NCI-H524 (cell line): ENCODE results near the gene RNF26.

Experiments used
- DNase-seq, 2 experiments: peaks; one replicate each; lab custom pipeline; 2025; lab: John Stamatoyannopoulos, UW

The RNF26 gene

DNA sequence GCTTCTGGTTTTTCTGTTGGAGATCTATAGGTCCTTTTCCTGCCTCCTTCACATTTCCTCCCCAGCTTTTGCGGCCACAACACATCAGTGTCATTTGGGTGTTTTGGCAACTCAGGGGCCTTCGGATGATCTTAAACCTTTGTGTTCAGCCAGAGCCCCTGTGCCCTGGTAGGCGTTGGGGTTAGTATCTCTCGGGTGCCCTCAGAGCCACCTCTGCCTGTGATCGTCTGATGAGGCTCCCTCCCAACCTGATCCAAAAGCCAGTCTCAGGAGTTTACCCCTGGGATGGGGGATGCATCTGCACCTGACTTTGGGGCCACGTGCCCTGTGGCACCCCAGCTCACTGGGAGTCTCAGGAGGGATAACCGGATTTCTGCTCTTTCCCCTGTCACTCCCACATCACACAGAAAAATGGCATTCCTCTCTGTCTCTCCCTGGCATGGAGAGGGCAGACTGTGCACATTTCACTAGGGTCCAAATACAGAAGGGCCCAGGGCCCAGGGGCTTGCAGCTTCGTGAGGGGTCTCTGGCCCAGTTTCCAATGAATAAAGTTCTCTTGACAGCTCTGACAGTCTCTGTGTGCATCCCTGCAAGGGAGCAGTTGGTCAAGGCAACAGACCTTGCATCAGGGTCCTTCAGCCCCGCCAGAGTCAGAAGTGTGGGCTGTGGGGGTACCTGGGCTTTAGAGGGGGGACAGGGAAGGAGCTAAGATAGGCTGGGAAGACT is 2.6 kb downstream of the RNF26 start:
- no peak for DNase-seq

DNA sequence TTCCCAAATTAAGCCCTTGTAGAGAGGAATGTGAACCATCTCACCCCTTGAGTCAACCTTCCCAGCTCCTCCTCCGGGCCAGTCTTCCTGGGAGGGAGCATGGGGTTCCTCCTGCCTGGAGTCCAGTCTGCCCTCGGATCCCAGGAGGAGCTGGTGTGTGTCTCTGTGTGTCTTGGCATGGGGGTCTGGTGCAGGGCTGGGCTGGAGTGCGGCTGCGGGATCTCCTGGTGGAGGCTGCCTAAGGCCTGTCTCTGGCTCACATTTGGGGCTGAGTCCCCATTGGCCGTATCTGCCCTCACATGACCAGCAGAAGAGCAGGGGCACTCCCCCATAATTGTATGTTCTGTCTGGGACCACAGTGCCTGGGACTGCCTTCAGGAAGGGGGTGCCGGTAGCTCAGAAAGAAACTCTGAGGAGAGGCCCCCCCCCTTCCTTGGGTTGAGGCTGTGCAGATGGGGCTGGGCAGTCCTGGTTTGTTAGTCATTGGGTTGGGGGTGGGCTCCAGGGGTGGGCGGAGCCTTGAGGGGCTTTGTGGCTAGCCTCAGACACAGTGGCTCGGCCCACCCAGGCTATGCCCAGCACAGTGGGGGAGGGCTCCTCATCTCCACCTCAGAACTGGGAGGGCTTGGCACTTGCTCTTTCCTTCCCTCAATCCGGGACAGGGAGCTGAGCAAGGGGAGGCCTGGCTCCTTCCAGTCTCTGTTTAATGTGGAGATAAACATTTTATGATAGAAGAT is 3.4 kb downstream of the RNF26 start:
- DNase-seq: peak in 1 of 2 experiments; percentile 31

DNA sequence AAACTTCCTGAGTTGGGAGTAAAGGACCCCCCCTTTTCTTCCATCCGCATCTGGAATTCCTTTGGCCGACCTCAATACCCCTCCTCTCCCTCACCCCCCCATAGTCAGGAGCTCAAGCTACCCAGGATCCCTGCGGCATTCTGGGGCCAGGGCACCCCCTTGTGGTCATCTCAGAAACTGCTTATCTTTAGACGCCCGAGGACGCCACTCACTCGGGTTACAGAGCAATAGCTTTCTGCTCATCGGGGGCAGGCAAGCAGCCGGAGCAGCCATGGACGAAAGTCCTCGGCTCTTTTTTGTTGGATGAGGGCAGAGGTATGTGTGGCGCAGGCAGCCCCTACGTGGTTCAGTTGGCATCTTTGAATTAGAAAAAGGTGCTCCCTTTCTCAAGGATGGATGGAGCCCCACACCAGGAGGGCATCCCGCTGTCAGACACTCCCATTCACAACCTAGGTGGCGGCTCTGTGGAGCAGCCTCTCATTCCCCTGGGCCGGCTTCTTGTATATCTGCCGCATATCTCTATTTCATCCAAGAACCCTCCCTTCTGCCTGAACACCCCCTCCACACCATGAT is 4.1 kb downstream of the RNF26 start:
- peak; percentile 13 to 71 for DNase-seq

DNA sequence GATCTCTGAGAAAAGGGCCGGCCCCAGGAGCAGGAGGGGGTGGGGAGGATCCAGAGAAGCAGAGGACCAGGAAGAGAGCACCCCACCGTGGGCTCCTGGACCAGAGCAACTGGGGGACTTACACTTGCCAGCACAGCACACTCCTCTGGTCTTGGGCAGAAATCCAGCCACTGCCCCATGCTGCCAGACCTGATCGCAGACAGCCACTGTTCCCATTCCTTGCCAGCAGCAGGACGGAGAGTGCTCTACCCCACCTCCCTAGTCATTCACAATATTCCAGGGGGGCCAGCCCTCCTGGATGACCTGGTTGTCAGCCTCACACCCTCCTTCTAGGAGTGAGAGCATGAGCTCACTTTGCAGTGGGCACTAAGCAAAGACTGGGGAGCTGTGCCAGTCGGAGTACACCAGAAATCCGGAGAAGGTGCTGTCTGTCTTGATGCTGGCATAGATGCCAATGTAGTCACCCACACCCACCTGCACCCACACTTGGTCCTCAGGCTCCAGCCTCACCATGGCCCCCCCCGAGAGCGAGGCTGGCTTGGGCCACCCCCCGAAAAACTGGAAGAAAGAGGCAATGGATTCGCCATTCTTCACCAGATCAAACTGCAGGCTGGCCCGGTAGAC is 4.8 kb downstream of the RNF26 start:
- DNase-seq: no peak

DNA sequence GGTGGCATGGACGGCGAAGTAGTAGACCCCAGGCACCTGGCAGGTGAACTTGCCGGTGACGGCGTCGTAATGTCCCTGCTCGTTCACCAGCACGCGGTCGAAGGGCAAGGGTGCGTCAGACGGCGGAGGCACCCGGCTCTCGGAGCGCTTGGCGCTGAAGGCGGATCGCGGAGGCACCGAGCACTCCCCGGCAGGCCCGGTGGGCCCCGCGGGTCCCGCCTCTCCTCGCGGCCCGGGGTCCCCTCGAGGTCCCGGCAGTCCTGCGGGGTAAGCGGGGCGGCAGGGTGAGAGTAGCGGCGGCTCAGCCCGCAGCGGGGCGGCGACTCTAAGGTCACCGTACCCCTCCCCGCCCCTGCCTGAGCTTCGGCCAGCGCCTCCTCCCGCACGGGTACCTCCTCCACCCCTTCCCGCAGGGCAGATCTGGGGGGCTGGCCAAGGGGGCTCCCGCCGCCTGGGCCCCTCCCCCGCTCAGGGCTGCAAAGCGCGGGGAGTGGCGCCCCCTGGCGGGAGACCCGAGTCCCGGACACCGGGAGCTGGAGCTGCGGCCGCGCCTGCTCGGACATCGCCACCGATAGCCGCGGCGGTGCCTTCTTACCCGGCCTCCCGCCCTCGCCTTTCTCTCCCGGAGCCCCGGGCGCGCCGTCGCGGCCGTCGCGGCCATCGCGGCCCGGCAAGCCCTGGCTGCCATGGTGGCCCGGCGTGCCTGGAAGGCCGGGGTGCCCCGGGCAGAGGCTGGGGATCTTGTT is 5.4 kb downstream of the RNF26 start:
- DNase-seq: peak in 1 of 2 experiments; percentile 11

DNA sequence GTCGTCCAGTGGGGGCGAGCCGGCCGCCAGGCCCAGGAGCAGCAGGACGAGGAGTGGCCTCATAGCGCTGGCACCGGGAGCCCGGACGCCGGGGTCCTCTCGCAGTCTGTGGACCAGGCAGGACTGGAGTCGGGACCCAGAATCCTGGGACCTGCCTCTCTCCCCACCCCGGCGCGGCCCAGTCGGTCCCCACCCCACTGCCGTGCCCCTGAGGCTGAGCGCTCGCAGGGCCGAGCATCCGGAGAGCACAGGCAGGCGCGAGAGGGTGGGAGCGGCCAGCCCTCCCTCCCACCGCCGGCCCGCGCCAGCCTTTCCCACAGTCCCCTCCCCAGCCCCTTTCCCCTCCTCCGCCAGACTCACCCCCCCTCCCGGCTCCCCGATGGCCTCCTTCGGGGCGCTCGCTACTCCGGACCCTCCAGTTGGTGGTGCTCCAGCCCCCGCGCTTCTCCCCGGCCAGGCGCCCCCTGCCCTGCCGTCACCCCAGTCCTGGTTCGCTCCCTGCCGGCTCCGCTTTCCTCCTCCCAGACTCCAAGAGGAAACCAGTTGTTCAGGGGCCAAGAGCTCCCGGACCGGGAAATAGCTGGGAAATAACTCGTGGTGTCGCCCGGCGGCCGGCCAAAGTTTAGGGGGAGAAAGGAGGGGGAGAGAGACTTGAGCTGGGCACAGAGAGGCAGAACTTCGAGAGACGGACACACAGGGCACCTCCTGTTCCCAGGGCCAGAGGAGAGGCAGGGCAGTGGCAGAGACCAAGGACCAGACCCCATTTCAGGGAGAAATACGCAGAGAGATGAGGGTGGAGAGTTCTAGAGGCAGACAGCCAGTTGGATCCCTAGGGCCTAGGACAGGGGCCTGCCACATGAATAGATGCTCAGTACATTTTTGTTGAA is 6.3 kb downstream of the RNF26 start, which contains the start of gene C1QTNF5:
C1QTNF5 (minus strand) TSS at position 549 of the 887 bp plus-strand sequence; CDS start at position 63, 486 bp downstream.
- no peak for DNase-seq

DNA sequence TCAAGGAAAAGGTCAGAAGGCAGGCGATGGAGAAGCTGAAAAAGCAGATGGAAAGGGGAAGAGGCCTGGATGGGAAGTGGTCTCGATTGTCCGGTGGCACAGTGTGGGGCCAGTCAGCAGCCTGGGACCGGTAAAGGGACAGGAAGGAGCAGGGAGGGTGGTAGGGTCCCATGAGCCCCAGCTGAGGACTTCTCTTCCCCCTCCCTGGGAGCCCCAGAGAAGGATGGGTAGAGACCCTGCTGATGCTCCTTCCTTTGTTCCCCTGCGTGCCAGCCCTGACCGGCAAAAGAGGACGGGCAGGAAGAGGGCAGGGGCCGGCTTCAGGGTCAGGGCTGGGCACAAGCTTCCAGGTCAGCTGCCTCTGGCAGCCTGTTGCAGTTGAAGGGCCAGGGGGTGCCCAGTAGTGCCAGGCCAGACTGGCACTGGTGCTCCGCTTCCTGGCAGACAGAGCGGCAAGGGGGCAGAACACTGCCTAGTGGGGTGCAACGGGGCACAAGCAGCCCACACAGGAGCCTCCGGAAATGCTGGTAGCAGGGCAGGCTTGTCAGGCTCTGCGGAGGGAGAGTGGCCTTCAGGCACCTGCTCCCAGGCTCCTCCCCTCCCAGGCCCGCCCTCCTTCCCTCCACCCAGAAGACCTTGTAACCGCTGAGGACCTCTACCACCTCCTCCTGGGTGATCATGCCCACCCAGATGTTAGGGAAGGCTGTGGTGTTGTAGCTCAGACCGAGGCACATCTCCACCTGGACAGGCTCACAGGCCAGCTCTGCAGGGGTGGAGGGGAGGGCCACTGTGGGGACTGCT is 7.1 kb downstream of the RNF26 start:
- DNase-seq: no peak

DNA sequence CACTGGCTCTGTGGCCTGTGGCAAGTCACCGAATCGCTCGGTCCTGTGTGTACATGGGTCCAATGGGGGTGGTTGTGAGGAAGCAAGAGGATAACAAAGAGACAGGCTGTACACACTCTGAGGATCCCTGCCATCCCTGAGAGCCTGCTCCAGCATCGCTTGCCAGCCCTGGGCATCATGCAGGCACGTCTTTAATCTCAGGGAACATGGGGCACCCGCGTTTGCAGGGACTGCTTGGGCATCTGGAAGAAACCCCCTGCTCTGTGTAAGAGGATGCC is 7.6 kb downstream of the RNF26 start:
- DNase-seq: no peak

DNA sequence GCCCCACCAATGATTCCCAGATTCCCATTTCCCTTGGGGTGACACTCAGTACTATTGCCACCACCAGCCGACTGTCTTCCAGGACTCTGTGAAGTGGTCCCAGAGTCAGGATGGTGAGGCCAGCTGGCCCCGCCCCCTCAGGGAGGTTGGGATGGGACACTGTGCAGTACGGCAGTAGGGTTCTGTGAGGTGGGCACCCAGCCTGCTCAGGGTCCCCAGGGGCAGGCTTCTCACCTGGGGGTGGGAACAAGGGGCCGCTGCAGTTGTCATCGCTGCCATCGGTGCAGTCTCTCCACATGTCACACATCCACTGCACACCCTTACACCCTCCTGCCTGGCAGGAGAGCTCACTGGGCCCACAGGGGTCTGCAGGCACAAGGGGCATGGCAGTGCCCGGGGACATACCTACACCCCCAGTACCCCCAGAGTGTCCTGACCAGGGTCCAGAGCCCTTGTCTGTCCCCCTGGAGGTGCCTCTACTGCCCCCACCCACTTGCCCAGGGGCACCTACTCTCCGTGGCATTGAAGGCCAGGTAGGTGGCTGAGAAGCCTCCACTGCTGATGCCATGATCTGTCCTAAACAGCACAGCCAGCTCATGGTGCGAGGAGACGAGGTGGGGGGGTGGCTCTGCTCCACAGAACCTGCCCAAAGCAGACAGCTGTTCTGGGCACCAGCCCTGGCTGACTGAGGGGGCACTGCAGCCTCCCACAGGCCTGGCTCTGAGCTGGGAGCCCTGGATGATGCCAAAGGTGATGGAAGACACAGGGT is 8.2 kb downstream of the RNF26 start:
- no peak for DNase-seq

DNA sequence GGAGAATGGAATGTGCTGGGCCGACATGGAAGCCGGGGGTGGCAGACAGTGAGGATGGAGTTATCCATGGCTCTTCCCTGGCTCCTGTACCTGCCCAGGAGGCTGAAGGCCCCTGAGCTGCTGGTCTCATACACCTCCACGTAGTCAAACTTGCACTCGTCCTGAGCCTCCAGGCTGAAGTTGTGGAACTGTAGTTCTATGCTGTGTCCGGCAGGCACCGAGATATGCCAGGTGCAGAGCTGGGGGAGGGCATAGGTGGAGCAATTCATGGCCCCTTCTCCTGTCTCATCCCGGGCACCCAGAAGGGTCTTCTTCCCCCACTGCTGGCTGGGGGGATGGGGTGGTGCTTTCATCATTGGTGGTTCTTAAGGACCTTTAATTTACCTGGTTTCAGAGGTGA is 9.4 kb downstream of the RNF26 start:
- DNase-seq: no peak

DNA sequence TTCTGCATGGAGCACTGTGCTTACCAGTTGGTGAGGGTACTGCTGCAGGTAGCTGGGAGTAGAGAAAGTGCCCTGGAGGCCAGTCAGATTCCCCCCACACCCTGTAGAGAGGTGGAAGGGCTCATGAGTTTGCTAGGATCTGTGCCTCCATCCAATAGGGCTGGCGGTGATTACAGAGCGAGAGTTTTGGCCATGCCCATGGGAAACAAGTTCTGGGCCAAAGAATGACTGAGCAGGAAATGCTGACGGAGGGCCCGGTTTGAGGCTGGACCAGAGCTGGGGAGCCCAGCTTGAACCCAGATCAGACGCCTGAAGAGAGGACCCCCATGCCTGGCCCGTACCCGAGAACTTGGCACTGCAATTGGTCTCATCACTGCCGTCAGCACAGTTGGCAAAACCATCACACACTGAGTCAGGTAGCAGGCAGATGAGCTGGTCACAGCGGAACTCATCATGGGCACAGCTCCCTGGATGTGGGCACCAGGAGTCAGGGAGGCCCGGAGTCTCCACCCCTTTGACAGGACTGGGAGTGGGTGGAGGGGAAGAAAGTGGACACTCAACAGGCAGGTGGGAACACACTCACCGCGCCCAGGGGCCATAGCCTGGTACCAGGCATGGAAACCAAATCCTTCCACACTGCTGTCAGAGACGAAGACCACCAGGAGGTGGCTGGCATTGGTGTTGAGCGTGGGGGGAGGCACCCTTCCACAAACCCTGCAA is 10.1 kb downstream of the RNF26 start:
- no peak for DNase-seq

DNA sequence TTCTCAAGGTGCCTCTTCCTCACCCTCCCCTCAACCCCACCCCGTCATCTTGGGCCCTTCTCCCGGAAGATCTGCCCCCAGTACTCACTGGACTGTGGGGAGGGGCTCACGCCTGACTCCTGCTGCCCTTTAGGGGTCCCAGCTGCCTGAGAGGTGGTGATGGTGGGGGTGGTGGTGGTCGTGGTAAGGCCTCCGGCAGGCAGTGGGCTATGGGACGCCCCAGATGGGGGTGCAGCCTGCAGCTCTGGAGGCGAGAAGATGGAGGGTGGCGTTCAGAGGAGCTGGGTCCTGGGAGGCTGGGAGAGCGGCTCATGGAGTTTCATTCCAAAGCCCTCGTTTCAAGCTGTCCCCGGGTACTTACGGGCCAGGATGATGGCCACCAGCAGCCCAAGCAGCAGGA is 11.4 kb downstream of the RNF26 start:
- DNase-seq: no peak

DNA sequence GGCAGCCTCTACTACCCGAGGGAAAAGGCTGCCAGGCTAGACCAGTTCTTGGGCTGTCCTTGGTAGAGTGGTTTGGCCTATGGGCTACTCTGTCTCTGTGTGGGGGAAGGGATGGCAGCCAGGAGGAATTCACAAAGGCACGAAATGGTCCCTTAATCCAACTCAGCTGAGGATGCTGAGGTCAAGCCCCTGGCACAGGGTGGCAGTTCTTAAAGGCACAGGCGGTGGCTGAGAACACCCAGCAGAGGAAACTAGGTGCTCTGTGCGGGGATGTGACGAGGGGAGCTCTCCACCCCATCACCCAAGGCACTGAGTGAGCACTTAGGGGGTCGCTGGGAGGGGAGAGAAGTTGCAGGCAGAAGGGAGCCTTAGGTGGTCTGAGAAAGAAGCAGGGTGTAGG is 12.3 kb downstream of the RNF26 start, which contains the start of gene MFRP:
MFRP (minus strand) TSS at position 101 of the 400 bp plus-strand sequence. CDS start 192 bp downstream, outside the sequence.
- DNase-seq: no peak

DNA sequence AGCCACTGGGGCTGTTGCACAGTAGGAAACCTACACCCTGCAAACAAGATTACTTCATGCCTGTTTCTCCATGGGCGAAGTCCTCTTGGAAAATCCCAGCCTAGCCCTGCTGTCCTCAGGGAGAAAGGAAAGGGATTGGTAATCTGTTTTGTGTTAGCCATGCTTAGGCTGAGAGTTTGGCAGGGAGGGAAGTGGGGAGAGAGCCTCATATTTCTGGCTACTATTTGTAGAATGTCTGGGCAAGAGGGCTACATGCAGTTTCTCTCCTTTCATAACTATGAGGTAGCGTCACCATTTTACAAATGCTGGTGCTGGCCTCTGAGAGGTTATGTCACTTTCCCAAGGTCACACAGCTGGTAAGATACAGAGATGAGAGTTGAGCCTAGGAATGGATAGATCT is 12.9 kb downstream of the RNF26 start:
- no peak for DNase-seq

DNA sequence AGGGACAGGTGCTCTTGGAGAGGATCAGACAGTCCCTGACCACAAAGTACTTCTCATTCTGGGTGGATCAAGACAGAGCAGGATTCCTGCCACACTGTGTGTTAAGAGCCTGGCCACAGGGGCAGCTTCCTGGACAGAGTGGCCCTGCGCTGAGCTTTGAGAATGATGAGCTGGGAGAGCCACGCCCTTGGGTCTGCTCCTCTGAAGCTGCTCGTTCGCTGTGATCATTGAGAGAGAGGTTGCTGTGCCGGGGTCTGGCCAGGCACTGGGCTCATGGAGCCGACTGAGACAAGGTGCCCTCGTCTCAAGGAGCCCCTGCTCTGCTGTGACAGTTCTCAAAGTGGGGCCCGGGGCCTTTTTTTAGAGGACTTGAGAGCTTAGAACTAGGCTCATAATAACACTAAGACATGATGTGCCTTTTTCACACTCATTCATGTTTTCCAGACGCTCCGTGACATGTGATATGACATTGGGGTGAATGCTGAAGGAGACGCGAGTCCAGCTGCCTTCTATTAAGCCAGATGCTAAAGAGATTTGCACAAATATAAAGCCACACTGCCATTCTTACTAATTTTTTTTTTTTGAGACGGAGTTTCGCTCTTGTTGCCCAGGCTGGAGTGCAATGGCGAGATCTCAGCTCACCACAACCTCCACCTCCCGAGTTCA is 13.7 kb downstream of the RNF26 start:
- peak; percentile 41 to 76 for DNase-seq

DNA sequence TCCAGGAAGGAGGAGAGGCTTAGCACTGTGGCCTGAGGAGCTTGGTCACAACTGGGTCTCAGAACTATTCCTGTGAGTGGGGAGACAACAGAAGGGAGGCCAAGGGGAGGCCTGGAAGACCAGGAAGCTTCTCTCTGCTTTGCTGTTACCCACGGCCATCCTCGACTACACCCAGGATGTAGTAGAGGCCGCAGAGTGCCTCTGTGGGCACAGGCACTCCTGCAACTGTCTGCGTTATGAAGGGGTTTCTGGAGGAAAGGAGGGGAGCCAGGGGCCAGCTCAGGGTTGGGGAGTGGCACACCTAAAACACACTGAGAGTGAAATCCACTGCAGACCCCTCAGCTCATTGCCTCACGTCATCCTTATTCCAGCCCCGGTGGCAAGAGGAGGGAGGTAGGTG is 16.0 kb downstream of the RNF26 start:
- DNase-seq: no peak

DNA sequence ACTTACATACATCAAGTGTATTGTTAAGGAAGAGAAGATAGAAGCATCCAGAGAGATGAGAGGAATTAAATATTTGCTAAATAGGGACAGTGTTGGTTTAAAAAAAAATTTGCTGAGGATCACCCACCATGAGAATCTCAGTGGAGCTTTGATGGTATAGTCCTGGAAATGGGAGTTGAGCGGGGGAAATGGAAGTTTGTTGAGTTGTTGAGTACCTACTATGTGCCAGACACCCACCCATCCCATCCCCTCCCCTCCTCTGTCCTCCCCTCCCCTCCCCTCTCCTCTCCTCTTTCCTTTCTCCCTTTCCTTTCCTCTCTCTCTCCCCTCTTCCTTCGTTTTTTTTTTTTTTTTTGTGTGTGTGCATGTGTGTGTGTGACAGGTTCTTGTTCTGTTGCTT is 16.9 kb downstream of the RNF26 start:
- DNase-seq: no peak

DNA sequence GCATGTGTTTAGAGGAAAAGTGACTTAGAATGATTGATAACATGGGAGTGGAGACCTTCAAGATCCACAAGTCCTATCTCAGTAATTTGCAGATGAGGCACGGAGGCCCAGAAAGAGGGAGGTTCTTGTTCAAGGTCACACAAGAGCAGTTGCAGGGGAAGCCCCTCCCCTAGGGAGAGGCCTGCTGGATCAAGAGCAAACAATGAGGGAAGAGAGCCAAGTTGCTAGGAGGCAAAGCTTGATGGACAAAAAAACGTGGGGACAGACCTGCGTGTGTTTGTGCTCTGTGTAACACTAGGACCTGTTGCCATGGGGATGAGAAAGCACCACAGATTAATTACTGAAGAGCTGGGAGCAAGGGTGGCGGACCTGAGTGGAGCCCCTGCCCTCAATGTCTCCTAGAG is 18.5 kb downstream of the RNF26 start:
- DNase-seq: peak; percentile 78 to 95
